ENCODE data around the gene CNPPD1.

DNA sequence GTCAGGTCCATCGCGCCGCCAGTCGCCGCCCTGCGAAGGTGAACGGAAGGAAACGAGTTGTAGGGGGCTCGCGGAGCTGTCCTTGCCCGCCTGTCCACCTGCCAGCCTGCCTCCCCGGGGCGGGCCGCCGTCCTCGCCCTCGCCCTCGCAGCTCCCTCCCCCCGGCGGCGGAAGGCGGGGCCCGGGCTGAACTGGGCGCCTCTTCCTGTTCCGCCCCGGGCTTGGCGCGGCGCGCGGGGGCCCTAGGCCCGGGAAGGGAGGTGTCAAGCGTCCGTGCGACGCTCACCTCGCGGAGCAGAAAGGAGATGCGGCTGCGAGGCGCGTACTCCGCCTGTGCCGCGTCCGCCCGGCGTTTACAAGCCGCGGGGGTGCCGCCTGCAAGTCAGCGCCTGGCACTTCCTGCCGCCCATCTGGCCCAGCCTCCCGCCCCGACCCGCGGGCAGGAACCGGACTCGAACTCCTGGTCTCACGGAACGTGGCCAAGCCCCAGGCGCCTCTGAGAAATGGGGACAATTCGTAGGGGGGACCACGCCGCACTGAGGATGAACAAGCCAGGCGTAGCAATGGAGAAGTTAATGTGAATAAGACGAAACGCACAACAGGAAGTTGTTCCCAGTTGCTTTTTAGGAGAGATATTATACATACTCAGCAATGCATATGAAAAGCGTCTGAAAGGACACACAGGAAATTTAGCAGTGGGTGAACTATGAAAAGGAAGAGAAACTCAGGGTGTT is at the start of gene CNPPD1:
- TF ChIP-seq, protein P1, sequence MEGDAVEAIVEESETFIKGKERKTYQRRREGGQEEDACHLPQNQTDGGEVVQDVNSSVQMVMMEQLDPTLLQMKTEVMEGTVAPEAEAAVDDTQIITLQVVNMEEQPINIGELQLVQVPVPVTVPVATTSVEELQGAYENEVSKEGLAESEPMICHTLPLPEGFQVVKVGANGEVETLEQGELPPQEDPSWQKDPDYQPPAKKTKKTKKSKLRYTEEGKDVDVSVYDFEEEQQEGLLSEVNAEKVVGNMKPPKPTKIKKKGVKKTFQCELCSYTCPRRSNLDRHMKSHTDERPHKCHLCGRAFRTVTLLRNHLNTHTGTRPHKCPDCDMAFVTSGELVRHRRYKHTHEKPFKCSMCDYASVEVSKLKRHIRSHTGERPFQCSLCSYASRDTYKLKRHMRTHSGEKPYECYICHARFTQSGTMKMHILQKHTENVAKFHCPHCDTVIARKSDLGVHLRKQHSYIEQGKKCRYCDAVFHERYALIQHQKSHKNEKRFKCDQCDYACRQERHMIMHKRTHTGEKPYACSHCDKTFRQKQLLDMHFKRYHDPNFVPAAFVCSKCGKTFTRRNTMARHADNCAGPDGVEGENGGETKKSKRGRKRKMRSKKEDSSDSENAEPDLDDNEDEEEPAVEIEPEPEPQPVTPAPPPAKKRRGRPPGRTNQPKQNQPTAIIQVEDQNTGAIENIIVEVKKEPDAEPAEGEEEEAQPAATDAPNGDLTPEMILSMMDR (IDR thresholded peaks at IDR 0.05), result peak in 1 of 6 experiments; percentile 4
- peak; percentile 97 for TF ChIP-seq POLR2A (IDR thresholded peaks at IDR 0.05)
